K562 (cell line): ENCODE data around the gene NDUFC2. TPM values are rescaled to one million over a fixed set of nuclear protein-coding genes. Genes with fewer than 3 reads are reported as not detected.

Experiments
- ATAC-seq: fragments of 200-7000 bp; cut with Tn5 transposase; 3 replicates; pipeline ENCODE4 v1.9.1; 2020; ENCODE audit warnings: moderate library complexity
- BruUV-seq: library from RNA; stranded (reverse); fragments of 400-500 nt; replicated peaks from 2 replicates; lab custom pipeline; 2021; lab: Mats Ljungman, UMichigan
- CTCF ChIA-PET: fragments of 300-600 bp; formaldehyde crosslinking; extraction: SDS; loops from one replicate; lab custom pipeline; 2021; ENCODE audit warnings: low intra/inter-chr PET ratio; lab: Yijun Ruan, JAX
- POLR2A ChIA-PET: fragments of 300-600, 350-650 bp; sonication (Branson Sonifier 250); formaldehyde crosslinking; extraction: SDS; loops from one replicate; lab custom pipeline; 2021; ENCODE audit warnings: antibody characterized with exemption, inconsistent platforms; lab: Yijun Ruan, JAX
- DNase-seq, 4 experiments: peaks; one replicate each; pipeline versions ENCODE4 v3.0.0 to v3.0.0-alpha.2; 2011 to 2018; ENCODE audit warnings: low spot score in 3 of 4, mixed read lengths in 3 of 4; ENCODE audit errors: extremely low read depth in 1 of 4
- FAIRE-seq: peaks from 2 replicates; lab custom pipeline; 2011; peaks lifted over from hg19 to GRCh38; lab: Jason Lieb, UNC
- H2AFZ ChIP-seq: 2 replicates; pipeline ENCODE4 v1.6.0; 2011; ENCODE audit warnings: low read depth, low read length, control low read depth, inconsistent platforms
- H3K27ac ChIP-seq: fragments of 200-600 bp; 3 replicates; pipeline ENCODE4 v1.8.0; 2011; ENCODE audit warnings: low read depth, mild to moderate bottlenecking, control low read depth, inconsistent platforms, low read length, moderate library complexity, mixed read lengths; ENCODE audit errors: extremely low read depth
- H3K27me3 ChIP-seq, 2 experiments: fragments of 300-600 bp in 1 of 2; 2 replicates in 1 of 2; 3 replicates in 1 of 2; pipeline versions ENCODE4 v1.6.0 to v1.8.0; 2011; ENCODE audit warnings: inconsistent platforms in 2 of 2, low read length in 2 of 2, mild to moderate bottlenecking in 1 of 2, mixed read lengths in 1 of 2, moderate library complexity in 1 of 2; ENCODE audit not compliant: control insufficient read depth in 2 of 2, insufficient read depth in 2 of 2
- H3K36me3 ChIP-seq: fragments of 300-600 bp; 3 replicates; pipeline ENCODE4 v1.8.0; 2011; ENCODE audit warnings: mild to moderate bottlenecking, low read length, inconsistent platforms; ENCODE audit not compliant: control insufficient read depth, insufficient read depth
- H3K4me1 ChIP-seq, 2 experiments: fragments of 200-600 bp in 1 of 2; replicated peaks in 1 of 2; 2 replicates in 1 of 2; 3 replicates in 1 of 2; pipeline versions ENCODE4 v1.5.1 to v1.8.0; 2011; ENCODE audit warnings: inconsistent platforms in 2 of 2, low read length in 2 of 2, mild to moderate bottlenecking in 1 of 2, mixed read lengths in 1 of 2, moderate library complexity in 1 of 2; ENCODE audit not compliant: control insufficient read depth in 2 of 2, insufficient read depth in 2 of 2
- H3K4me2 ChIP-seq: 2 replicates; pipeline ENCODE4 v1.6.1; 2011; ENCODE audit warnings: low read length, control low read depth, inconsistent platforms, mixed read lengths; ENCODE audit not compliant: insufficient read depth
- H3K4me3 ChIP-seq: fragments of 200-600 bp; sonication (generic), shearing (Covaris generic); 2 replicates; pipeline ENCODE4 v1.5.1; 2016; ENCODE audit warnings: control low read depth, inconsistent platforms
- H3K79me2 ChIP-seq: fragments of 200-600 bp; 3 replicates; pipeline ENCODE4 v1.8.0; 2011; ENCODE audit warnings: low read length, inconsistent platforms; ENCODE audit not compliant: control insufficient read depth, insufficient read depth
- H3K9ac ChIP-seq, 2 experiments: 2 replicates each; pipeline versions ENCODE4 v1.6.0 to v1.6.1; 2011; ENCODE audit warnings: low read depth in 2 of 2, low read length in 2 of 2, control low read depth in 1 of 2, inconsistent platforms in 1 of 2, mild to moderate bottlenecking in 1 of 2, mixed read lengths in 1 of 2; ENCODE audit not compliant: insufficient read depth in 1 of 2
- H3K9me1 ChIP-seq: one replicate; pipeline ENCODE4 v1.6.0; 2011; ENCODE audit warnings: inconsistent platforms, mild to moderate bottlenecking, low read length, moderate library complexity; ENCODE audit not compliant: control insufficient read depth, insufficient read depth
- H3K9me3 ChIP-seq: replicated peaks from 2 replicates; pipeline ENCODE4 v1.5.1; 2011; ENCODE audit warnings: low read depth, low read length, inconsistent platforms; ENCODE audit not compliant: control insufficient read depth, insufficient read depth
- H4K20me1 ChIP-seq: replicated peaks from 2 replicates; pipeline ENCODE4 v1.6.1; 2011; ENCODE audit warnings: low read length, inconsistent platforms, mixed read lengths; ENCODE audit not compliant: control insufficient read depth, insufficient read depth
- CBX2 ChIP-seq: fragments of 200-600 bp; sonication (generic); IDR thresholded peaks from one replicate; pipeline ENCODE4 v1.6.1; 2012; ENCODE audit warnings: mild to moderate bottlenecking, low read length, inconsistent platforms; ENCODE audit not compliant: insufficient read depth, poor library complexity, severe bottlenecking
- MIER1 ChIP-seq: fragments of 450-650 bp; IDR thresholded peaks from 2 replicates; pipeline ENCODE4 v1.6.1; 2016; ENCODE audit warnings: antibody characterized with exemption, mild to moderate bottlenecking, low read depth
- PTRF ChIP-seq: fragments of 450-650 bp; IDR thresholded peaks from 2 replicates; pipeline ENCODE4 v1.6.1; 2016; ENCODE audit warnings: mild to moderate bottlenecking, missing genetic modification characterization, missing compliant biosample characterization
- RBM15 ChIP-seq: fragments of 200-400 bp; formaldehyde crosslinking; IDR thresholded peaks from 2 replicates; pipeline ENCODE4 v1.6.1; 2018; ENCODE audit warnings: mild to moderate bottlenecking, low read length, moderate library complexity; ENCODE audit not compliant: insufficient read depth
- TAF1 ChIP-seq: IDR thresholded peaks from 2 replicates; pipeline ENCODE4 v1.6.1; 2011; ENCODE audit warnings: mild to moderate bottlenecking, low read length, moderate library complexity; ENCODE audit not compliant: insufficient read depth, control insufficient read depth, severe bottlenecking; ENCODE audit errors: extremely low read depth
- ZNF75A ChIP-seq: fragments of 450-650 bp; formaldehyde crosslinking; IDR thresholded peaks from 2 replicates; pipeline ENCODE4 v1.4.0; 2020; ENCODE audit warnings: mild to moderate bottlenecking
- WGBS: fragments of 100-300 bp; shearing (Covaris generic); methylation state at CpG from one replicate; pipeline ENCODE4 v1.1.6; 2016; ENCODE audit warnings: low coverage, mixed read lengths; ENCODE audit not compliant: insufficient coverage; ENCODE audit errors: missing lambda C conversion rate; 5-methylcytosine and 5-hydroxymethylcytosine counted together
- in situ Hi-C: fragments of 300-500 bp; cut with MboI; formaldehyde crosslinking; loops from 4 replicates; pipeline ENCODE4 v1.15.0; 2018; ENCODE audit warnings: inconsistent platforms, mixed read lengths
- intact Hi-C: fragments of 100-400 bp; cut with micrococcal nuclease; formaldehyde crosslinking; loops from 2 replicates; pipeline ENCODE4 v1.14.2; 2022
- polyA plus RNA-seq, 8 experiments: library from polyadenylated mRNA; depleted of rRNA in 4 of 8; stranded (reverse) in 5 of 8; unstranded in 3 of 8; fragments of >200 nt; fragmentation: Nextera tagmentation in 2 of 8; fragmentation: Illumina TruSeq in 1 of 8; extraction: Ambion mirVana in 2 of 8; extraction: Trizol in 1 of 8; gene quantifications; 2 replicates each; pipeline versions ENCODE4 v1.2.1 to v1.2.3, GENCODE V29; 2011 to 2014; ENCODE audit warnings: inconsistent platforms in 1 of 8, missing spikeins in 1 of 8
- total RNA-seq, 7 experiments: library from RNA; depleted of rRNA in 6 of 7; stranded (reverse); fragments of >200 nt in 6 of 7; fragmentation: Illumina TruSeq in 2 of 7; extraction: Trizol in 2 of 7; gene quantifications; 2 replicates each; pipeline versions ENCODE4 v1.2.1 to v1.2.3, GENCODE V29; 2011 to 2021; ENCODE audit warnings: low replicate concordance in 1 of 7
- TF ChIP-seq, protein P1 (sequence below): fragments of 250-450 bp; sonication (Bioruptor Pico); IDR thresholded peaks from 2 replicates; pipeline ENCODE4 v1.8.0; 2022; ENCODE audit warnings: moderate library complexity, mild to moderate bottlenecking, inconsistent platforms
- TF ChIP-seq, protein P2 (sequence below): sonication (generic); formaldehyde crosslinking; IDR thresholded peaks from 2 replicates; pipeline ENCODE4 v1.9.0; 2022; ENCODE audit warnings: mild to moderate bottlenecking, missing genetic modification reagents

Gene NDUFC2
- total and polyA plus RNA-seq, 9 of the 15 experiments (the other 6 are each of a cell fraction or from before 2014, with no cell fraction given) = 168 to 1,119 (median 442) TPM

GRCh38 chr11:78065203-78065602, 14.5 kb downstream of the NDUFC2 start:
- ChIA-PET CTCF (no interaction called here), POLR2A (interaction anchor here (0.6 to 2.1 kb wide), 4 partner anchors 11 to 191 kb away, joined by 3 to 12 read pairs (median 5); partner anchors contain the start of gene NDUFC2)
- Histone ChIP-seq H3K36me3 (peaks cover 26% of the 10 kb centered on the region; the same call in 2 of the 3 replicates), H3K27me3 (no peaks in the 10 kb centered on the region), H3K9me3 (no peaks in the 10 kb centered on the region), H3K79me2 (no peaks in the 10 kb centered on the region), H3K4me2 (no peak overlapping the region), H3K27ac (no peak overlapping the region), H3K9ac (no peak overlapping the region), H3K4me3 (no peak overlapping the region), H2AFZ (no peak overlapping the region), H3K4me1 (peaks cover 13 to 20% of the 10 kb centered on the region in 2 experiments), H4K20me1 (no peaks in the 10 kb centered on the region), H3K9me1 (no peaks in the 10 kb centered on the region)
- intact Hi-C loops (no loop called here), in situ Hi-C loops (no loop called here)
- FAIRE-seq (no peak), DNase-seq (no peak), ATAC-seq (no peak)
- 62% methylated on average over 2 of the region's 2 CpGs for WGBS
- TF ChIP-seq MIER1 = no peak
- no peak for TF ChIP-seq ZNF75A
- no peak for TF ChIP-seq CBX2
- no peak for TF ChIP-seq TAF1
- TF ChIP-seq, protein P1, sequence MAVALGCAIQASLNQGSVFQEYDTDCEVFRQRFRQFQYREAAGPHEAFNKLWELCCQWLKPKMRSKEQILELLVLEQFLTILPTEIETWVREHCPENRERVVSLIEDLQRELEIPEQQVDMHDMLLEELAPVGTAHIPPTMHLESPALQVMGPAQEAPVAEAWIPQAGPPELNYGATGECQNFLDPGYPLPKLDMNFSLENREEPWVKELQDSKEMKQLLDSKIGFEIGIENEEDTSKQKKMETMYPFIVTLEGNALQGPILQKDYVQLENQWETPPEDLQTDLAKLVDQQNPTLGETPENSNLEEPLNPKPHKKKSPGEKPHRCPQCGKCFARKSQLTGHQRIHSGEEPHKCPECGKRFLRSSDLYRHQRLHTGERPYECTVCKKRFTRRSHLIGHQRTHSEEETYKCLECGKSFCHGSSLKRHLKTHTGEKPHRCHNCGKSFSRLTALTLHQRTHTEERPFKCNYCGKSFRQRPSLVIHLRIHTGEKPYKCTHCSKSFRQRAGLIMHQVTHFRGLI (CRISPR knock-in tag) = no peak
- no peak for TF ChIP-seq PTRF (tag)
- TF ChIP-seq, protein P2, sequence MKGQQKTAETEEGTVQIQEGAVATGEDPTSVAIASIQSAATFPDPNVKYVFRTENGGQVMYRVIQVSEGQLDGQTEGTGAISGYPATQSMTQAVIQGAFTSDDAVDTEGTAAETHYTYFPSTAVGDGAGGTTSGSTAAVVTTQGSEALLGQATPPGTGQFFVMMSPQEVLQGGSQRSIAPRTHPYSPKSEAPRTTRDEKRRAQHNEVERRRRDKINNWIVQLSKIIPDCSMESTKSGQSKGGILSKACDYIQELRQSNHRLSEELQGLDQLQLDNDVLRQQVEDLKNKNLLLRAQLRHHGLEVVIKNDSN (CRISPR knock-in tag) = no peak
- TF ChIP-seq RBM15 = no peak
- BruUV-seq = no TSS peak
